ENCODE results near the gene SERTAD4. TPM values are rescaled to one million over a fixed set of nuclear protein-coding genes. Genes with fewer than 3 reads are reported as not detected.
A peak's percentile ranks its signal among the peaks of the same experiment; 100 is the strongest.

Gene SERTAD4
- total and polyA plus RNA-seq, 7 donors: 0.60 to 23.5 (median 4.3) TPM

DNA sequence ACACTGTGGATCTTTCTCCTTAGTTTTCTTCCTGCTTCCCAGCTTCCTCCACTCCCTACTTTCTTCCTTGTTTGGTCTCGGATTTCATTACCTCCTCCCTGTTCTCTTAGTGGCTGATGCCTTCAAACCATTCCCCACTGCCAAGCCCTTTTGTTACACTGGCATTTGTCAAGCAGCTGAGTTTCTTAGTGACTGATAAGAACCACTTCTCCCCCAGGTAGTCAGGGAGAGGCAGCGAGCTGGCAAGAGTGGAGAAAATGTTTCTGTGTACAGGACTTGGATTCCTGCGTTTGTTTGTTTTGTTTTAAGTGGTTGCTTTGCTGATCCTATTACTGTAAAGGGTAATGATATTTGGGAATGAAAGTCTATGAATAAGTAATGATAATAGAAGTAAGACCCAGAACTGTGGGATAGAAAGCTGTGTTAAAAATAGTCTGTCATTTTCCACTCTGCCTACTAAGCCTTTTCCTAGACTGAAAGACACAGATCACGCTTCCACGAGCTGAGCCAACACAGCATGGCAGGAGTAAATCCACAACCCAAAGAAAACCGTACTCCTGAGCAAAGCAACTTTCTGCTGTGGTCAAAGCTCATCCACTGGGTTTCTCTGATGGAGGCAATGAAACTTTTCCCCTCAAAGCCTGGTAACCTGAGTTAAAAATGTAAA lies 10.1 kb upstream of the SERTAD4 start:
- Histone ChIP-seq H3K9me3 (no peaks in the 10 kb centered on the region), H3K4me3 (no peak overlapping the region), H3K27me3 (no peaks in the 10 kb centered on the region), H3K27ac (peak overlapping the region in 3 of 4 donors; percentile 65 to 70 (median 66)), H3K4me1 (peaks cover 0 to 23% (median 18%) of the 10 kb centered on the region in 4 donors), H3K36me3 (no peaks in the 10 kb centered on the region)
- intact Hi-C loops (cut with DNase I): no loop called here
- WGBS, 2 donors: 8 to 40% methylated on average over 6 of the region's 6 CpGs
- DNase-seq: no peak
- TF ChIP-seq, protein P1, sequence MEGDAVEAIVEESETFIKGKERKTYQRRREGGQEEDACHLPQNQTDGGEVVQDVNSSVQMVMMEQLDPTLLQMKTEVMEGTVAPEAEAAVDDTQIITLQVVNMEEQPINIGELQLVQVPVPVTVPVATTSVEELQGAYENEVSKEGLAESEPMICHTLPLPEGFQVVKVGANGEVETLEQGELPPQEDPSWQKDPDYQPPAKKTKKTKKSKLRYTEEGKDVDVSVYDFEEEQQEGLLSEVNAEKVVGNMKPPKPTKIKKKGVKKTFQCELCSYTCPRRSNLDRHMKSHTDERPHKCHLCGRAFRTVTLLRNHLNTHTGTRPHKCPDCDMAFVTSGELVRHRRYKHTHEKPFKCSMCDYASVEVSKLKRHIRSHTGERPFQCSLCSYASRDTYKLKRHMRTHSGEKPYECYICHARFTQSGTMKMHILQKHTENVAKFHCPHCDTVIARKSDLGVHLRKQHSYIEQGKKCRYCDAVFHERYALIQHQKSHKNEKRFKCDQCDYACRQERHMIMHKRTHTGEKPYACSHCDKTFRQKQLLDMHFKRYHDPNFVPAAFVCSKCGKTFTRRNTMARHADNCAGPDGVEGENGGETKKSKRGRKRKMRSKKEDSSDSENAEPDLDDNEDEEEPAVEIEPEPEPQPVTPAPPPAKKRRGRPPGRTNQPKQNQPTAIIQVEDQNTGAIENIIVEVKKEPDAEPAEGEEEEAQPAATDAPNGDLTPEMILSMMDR (IDR thresholded peaks at IDR 0.05): no peak
- no peak for TF ChIP-seq POLR2A (IDR thresholded peaks at IDR 0.05)
- TF ChIP-seq POLR2AphosphoS5 (IDR thresholded peaks at IDR 0.05): peak in 1 of 4 donors; percentile 55
- TF ChIP-seq EP300 (IDR thresholded peaks at IDR 0.05): no peak

DNA sequence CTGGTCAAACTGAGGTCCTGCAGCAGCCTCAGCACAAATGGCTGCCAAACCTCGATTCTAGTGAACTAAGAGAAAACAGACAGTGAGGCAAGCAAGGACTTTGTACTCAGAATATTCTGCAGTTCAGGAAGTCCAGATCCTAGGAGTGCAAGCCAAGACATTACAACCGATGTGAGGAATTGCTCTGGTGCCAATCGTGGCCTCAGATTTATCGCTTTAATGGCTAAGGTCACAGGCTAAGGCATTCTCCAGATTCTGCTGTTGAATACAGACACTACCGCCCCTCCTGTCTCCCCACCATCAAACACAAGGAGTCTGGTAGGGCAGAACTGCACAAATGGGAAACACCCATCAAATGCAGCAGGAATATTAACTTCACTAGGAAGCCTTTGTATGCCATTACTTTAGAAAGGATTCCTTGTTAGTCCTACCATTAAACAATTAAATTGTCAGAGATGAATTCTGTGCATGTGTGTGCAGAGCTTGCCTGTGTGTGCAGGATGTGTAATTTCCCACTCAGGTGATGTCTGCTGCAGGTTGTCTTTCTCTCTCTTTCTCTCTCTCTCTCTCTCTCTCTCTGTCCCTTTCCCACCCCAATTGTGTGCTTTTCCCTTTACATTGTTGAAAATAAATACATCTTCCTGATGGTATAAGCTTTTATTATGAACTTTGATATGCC lies 9.2 kb upstream of the SERTAD4 start:
- Histone ChIP-seq H3K4me1 (peaks cover 0 to 30% (median 18%) of the 10 kb centered on the region in 4 donors), H3K27me3 (no peaks in the 10 kb centered on the region), H3K9me3 (no peaks in the 10 kb centered on the region), H3K27ac (peak overlapping the region in 3 of 4 donors; percentile 65 to 70 (median 66)), H3K4me3 (no peak overlapping the region), H3K36me3 (no peaks in the 10 kb centered on the region)
- TF ChIP-seq POLR2A (IDR thresholded peaks at IDR 0.05): no peak
- TF ChIP-seq, protein P1 (IDR thresholded peaks at IDR 0.05): no peak
- peak in 2 of 4 donors; percentile 51 to 63 for TF ChIP-seq POLR2AphosphoS5 (IDR thresholded peaks at IDR 0.05)
- no peak for TF ChIP-seq EP300 (IDR thresholded peaks at IDR 0.05)
- intact Hi-C loops (cut with DNase I): no loop called here
- 6 to 43% methylated on average over 5 of the region's 5 CpGs for WGBS, 2 donors
- no peak for DNase-seq

DNA sequence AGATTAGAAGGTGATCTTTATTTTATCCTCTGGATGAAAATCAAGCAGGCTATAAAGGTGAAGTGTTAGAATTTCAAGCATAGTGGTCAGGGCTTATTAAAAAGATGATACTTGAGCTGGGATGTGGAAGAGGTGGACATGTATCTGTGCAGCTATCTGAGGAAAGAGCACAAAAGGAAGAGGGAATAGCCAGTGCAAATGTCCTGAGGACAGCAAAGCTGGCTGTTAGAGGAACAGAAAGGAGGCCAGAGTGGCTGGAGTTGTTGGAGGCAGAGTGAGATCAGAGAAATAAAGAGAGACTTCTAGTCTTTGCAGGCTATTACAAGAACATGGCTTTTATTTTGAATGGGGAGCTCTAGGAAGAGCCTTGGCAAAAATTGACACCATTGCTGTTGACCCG lies 4.4 kb upstream of the SERTAD4 start:
- intact Hi-C loops (cut with DNase I): no loop called here
- H3K36me3 ChIP-seq: no peaks in the 10 kb centered on the region
- 79 to 83% methylated on average over 1 of the region's 1 CpG for WGBS, 2 donors

DNA sequence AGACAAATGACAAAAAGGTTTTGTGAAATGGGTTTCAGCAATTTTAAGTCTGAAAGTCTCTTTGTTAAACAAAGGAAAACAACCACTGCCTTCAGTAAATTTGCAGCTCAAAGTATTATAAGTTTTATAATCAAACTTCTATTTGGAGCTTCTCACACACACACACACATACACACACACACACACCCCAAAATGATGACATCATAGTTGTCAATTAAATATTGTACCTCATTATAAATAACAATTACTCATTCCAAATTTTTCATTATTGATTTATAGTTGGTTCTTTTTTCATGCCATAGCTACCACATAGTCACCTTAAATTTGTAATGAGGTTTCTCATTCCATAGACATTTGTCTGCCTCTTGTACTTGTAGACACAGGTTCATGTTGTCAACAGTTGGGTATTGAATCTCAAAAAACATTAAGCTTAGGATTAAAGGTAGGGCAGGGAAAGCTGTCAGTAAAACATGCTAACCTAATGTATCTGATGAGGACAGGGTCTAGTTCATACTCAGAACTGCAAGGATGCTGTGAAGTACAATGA lies 2.4 kb upstream of the SERTAD4 start:
- DNase-seq: no peak
- Histone ChIP-seq H3K4me1 (peaks cover 0 to 39% (median 27%) of the 10 kb centered on the region in 4 donors), H3K27me3 (no peaks in the 10 kb centered on the region), H3K27ac (peak overlapping the region in 1 of 4 donors; percentile 98), H3K36me3 (no peaks in the 10 kb centered on the region), H3K9me3 (no peaks in the 10 kb centered on the region), H3K4me3 (no peak overlapping the region)
- intact Hi-C loops (cut with DNase I): no loop called here
- TF ChIP-seq POLR2A (IDR thresholded peaks at IDR 0.05) (no peak), POLR2AphosphoS5 (IDR thresholded peaks at IDR 0.05) (no peak), EP300 (IDR thresholded peaks at IDR 0.05) (no peak)
- TF ChIP-seq, protein P1 (IDR thresholded peaks at IDR 0.05): no peak

More for the DNA sequence above, 4.4 kb upstream of the SERTAD4 start:
- no peak for DNase-seq
- H3K4me1 ChIP-seq: peaks cover 0 to 33% (median 18%) of the 10 kb centered on the region in 4 donors
- no peak overlapping the region for H3K27ac ChIP-seq
- TF ChIP-seq, protein P1 (IDR thresholded peaks at IDR 0.05): no peak
- H3K9me3 ChIP-seq: no peaks in the 10 kb centered on the region
- H3K4me3 ChIP-seq: no peak overlapping the region
- no peaks in the 10 kb centered on the region for H3K27me3 ChIP-seq
